AG08396 (cell line): ENCODE data around the gene PTPRE.
A peak's percentile ranks its signal among the peaks of the same experiment; 100 is the strongest.

Experiments used
- DNase-seq: peaks from one replicate; pipeline ENCODE4 v3.0.0; 2012; ENCODE audit warnings: low spot score, mixed read lengths

PTPRE gene

DNA sequence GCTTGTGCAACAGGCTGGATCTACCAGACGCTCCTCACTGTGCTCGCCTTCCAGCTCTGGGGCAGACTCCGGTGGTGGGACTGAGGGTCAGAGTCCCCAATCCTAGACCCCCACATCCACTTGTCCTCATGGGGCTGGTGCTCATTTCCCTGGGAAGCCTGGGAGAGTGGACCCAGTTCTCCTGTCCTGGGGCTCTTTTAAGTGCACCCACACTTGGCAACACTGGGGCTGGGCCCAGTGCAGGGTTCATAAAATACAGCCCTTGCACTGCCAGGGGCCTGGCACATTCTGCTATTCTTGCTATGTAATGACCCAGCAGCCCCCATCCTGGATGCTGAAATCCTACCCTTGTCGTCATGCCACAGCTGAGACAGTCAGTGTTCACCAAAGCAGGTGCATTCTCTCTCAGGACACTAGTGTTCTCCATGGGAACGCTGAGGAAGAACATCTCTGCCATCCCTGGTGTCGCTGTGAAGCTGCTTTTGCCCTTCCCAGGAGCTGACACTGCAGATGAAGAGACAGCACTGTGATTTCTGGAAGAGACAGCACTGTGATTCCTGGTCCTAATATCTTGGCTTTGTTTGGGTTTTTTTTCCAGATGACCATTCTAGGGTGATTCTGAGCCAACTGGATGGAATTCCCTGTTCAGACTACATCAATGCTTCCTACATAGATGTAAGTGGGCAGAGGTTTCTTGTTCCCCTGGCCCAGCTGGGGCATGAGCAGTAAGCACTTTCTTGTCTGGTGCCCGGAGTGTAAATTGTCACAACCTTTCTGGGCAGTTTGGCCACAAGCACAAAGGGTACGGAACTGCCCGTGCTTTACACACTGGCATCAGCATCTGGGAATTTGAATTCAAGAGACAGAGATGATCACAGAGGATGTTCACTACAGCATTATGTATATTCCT lies 153.7 kb downstream of the PTPRE start:
- DNase-seq: no peak

DNA sequence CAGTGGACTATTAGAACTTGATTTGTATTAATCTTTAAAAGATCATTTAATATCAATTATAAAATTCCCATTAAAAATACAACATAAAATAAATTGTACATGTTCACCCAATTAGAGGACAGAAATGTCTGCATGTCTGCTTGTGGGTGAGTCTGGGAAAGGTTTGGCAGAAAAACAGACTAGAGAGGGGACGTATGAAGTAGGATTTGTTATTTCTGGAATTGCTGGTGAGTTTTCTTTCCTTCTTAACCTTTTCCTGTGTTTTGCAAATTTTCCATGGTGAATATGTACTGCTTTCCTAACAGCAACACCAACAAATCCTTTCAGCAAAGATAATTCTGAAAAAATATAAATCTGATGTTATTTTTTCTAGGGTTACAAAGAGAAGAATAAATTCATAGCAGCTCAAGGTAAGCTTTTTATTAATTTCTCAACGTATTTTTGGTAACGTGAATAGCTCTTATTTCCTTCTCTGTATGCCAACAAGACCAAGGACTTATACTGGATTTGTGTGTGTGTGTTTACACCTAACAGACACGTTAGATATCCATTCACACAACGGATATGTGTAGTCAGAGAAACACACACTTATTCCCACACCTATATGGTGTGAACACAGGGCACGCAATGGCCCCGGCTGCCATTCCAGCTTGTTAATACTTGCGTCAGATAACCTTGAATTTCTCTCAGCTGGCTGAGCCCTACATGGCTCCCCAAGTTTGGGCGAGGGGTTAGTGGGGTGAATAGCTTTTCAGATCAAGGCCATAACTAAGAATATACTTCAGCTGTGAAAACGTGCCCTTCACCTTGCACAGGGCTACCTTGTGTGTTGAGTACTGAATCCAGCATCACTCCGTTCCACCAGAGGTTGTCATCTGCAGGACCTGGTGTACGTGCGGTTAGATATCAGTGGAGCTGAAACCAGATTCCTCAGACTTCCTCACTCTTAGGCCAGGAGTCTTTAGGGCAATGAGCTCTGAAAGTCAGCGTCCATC lies 154.7 kb downstream of the PTPRE start:
- no peak for DNase-seq

GRCh38 chr10:128062331-128062880 lies 155.5 kb downstream of the PTPRE start:
- no peak for DNase-seq

- DNase-seq: no peak
Observed at GRCh38 chr10:128062881-128063563, 156.1 kb downstream of the PTPRE start.

DNA sequence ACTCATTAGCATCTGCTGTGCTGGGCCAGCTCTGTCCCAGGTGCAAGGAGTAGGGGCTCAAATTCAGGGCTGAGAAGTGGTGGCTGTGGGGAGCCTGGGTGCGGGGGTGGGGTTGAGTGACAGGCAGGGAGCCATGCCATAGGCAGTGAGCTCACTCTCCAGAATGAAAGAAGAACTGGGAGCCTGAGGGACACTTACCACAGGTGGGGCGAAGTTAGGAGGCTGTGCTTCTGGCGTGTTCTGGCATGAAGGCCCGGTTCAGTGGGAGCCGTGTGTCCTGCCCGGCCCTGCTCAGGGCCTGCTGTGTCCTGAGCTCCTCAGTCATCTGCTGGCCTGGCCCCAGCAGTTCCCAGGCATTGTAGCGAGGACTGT lies 156.8 kb downstream of the PTPRE start:
- no peak for DNase-seq

GRCh38 chr10:128064108-128064969 lies 157.4 kb downstream of the PTPRE start:
- peak; percentile 47 for DNase-seq

- no peak for DNase-seq
Observed at GRCh38 chr10:128064970-128065580, 158.2 kb downstream of the PTPRE start.

DNA sequence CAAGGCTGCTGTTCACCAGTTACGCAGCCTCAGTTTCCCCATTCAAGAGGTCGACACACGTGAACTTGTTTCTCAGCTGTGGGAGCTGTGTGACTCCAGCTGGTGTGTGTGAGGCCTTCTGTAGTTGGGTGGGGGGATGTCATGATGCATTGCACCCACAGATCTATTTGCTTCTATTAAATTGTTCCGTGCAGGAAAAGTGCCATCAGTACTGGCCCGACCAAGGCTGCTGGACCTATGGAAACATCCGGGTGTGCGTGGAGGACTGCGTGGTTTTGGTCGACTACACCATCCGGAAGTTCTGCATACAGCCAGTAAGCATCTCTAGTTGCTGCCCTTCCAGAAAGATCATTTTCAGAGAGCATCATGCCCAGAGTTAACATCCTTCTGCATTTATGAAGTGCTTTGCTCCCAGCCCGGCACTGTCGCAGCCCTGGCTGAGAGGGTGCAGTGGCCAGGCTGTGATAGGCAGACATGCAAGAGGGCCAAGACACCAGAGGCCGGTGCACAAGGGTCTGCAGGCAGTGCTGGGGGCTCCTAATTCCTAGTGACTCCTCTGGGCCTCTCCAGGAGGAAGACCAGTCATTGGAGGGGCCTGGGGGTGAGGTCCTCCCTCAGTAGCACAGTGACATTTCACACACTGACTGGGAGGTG lies 159.1 kb downstream of the PTPRE start:
- no peak for DNase-seq

DNA sequence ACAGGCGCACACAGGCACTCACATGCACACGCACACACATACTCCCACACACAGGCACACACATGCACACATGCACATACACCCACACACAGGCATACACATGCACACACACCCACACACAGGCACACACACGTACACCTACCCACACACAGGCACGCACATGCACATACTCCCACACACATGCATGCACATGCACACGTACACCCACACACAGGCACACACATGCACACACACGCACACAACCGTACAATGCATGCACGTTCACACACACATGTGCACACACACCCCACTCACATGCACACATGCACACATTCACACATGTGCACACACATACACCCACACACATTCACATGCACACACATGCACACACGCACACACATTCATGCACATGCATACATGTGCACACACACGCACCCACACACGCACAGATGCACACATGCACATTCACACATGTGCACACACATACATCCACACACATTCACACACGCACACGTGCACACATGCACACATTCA lies 160.0 kb downstream of the PTPRE start:
- no peak for DNase-seq

- DNase-seq: no peak
Observed at GRCh38 chr10:128067691-128068397, 160.9 kb downstream of the PTPRE start.

DNA sequence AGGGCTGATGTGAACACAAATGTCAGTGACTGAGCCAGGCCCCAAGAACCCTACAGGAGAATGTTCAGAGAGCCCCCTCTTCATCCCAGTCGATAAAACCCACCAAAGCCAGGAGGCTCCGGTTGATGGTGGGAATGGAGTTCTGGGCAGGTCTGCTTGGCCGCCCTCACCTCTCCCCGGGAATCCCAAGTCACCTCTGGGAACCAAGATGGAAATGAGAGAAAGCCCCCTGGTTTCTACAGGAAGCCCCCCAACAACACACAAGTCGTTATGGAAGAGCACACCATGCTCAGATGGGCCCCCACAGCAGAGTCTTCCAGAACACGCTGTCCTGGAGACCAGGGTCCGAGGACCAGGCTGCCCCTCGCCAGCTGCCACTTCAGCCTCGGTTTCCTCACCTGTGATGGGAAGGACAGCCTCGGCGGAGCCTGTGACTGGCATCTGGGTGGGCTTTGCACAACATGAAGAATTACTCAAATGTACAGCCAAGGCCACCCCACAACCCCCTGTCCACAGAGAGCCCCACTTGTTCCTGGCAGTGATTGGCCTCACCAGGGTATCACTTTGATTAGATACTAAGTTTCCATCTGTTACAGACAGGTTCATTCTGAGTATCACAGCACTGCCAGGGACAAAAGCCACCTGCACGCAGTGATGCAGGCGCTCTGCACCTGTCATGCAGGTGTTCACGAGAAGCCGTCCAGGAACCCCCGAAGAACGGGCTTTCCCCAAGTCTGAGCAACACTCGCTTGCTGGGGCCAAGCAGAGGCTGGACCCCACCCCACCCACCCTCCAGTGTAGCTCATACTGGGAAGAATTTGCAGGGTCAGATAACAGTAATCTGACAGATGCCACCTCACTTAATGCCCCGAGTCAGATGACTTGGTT lies 161.7 kb downstream of the PTPRE start:
- no peak for DNase-seq

DNA sequence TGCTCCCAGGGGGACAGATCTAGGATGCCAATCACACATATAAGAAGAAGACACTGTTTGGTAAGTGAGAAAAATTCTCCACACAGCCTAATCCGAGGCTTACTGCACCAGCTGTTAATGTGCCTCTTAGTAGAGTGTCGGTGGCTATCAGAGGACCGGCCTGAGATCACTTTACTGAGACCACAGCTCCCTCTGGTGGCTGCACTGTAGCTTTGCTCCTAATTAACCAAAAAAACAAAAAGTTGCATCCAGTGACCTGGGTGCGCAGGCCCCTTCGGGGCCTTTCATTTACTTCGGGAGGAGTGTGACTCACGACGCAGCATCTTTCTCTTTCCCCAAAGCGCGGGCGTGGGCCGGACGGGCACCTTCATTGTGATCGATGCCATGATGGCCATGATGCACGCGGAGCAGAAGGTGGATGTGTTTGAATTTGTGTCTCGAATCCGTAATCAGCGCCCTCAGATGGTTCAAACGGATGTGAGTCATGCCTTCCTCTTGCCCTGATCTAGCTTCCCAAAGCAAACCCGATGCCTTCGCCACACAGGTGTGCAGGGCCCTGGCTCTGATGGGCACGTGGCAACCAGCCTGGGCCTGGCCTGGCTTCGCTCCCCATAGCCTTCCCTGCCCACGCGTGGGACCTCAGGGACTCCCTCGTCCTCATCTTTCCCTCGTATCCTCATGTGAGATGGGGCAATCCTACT lies 162.6 kb downstream of the PTPRE start:
- DNase-seq: peak; percentile 75

GRCh38 chr10:128070161-128070560 lies 163.3 kb downstream of the PTPRE start:
- DNase-seq: no peak

DNA sequence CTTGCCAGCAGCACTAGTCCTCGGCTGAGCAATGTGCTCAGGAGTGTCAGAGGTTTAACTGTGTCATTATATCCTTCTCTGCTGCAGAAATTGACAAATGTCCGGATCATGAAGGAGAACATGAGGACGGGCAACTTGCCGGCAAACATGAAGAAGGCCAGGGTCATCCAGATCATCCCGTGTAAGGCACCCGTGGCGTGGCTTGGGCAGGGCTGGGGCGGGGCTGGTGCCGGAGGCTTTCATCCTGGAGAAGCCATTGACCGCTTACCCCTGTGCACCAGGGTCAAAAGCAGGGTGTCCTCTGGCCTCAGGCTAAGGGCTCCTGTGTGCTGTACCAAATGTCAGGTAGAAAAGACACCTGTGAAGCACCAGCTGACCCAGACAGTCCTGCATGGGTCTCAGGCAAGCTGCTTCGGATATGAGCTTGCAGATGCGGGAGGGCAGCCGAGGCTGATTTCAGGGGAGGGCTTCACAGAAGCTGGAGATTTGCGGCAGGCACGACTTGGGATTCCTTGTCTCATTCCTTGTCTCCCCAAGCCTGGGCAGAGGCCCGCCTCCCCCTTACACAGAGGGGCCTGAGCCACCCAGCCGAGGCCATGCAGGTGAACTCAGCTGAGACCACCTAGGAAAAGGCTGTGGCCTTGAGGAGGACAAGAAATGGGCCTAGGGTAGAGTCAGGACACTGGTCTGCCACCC lies 164.0 kb downstream of the PTPRE start:
- DNase-seq: no peak

DNA sequence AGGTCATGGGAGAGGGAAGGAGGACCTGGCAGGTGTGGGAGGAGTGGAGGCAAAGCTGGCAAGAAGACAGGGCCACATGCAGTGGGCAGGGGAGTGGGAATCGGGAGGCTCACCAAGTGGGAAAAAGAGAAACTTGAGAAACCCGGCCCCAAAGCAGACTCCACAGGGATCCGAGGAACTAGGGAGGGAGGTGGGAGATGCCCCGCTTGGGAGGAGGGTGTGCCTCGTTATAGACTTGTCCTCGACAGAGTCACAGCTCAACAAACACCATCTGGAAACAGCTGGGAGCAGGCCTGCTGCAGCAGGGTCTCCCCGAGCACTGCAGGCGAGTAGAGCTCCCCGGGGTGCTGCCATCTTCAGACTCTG lies 164.5 kb downstream of the PTPRE start:
- DNase-seq: no peak

- no peak for DNase-seq
Observed at GRCh38 chr10:128072046-128072445, 165.1 kb downstream of the PTPRE start.
